Endothelial cell of hepatic sinusoid (primary cell): ENCODE data around the gene ACSL6.

Source experiments
- in situ Hi-C: cut with HindIII; loops from 2 replicates; pipeline ENCODE4 v1.10.0; 2017; ENCODE audit warnings: low sequenced_read_pairs

The ACSL6 gene

GRCh38 chr5:131986161-131986912 is 25.1 kb downstream of the ACSL6 start:
- in situ Hi-C loops = no loop called here

- in situ Hi-C loops = no loop called here
These were observed 26.3 kb downstream of the ACSL6 start for GRCh38 chr5:131984956-131985665.

GRCh38 chr5:131983244-131983771 is 28.1 kb downstream of the ACSL6 start:
- in situ Hi-C loops = no loop called here

GRCh38 chr5:131981516-131981915 is 29.9 kb downstream of the ACSL6 start:
- in situ Hi-C loops = no loop called here

GRCh38 chr5:131980696-131981095 is 30.8 kb downstream of the ACSL6 start:
- in situ Hi-C loops = no loop called here

- in situ Hi-C loops = no loop called here
These were observed 31.6 kb downstream of the ACSL6 start for GRCh38 chr5:131979816-131980215.

GRCh38 chr5:131977212-131977604 is 34.2 kb downstream of the ACSL6 start:
- in situ Hi-C loops = no loop called here

- in situ Hi-C loops = no loop called here
These were observed 34.8 kb downstream of the ACSL6 start for GRCh38 chr5:131976414-131977211.

GRCh38 chr5:131974956-131975726 is 36.3 kb downstream of the ACSL6 start:
- in situ Hi-C loops = no loop called here

- in situ Hi-C loops = no loop called here
These were observed 36.9 kb downstream of the ACSL6 start for GRCh38 chr5:131974622-131974955.

GRCh38 chr5:131974016-131974415 is 37.4 kb downstream of the ACSL6 start:
- in situ Hi-C loops = no loop called here

- in situ Hi-C loops = no loop called here
These were observed 38.3 kb downstream of the ACSL6 start for GRCh38 chr5:131973089-131973712.

GRCh38 chr5:131968396-131968954 is 43.0 kb downstream of the ACSL6 start:
- in situ Hi-C loops = no loop called here

GRCh38 chr5:131966551-131966950 is 44.9 kb downstream of the ACSL6 start:
- in situ Hi-C loops = no loop called here

- in situ Hi-C loops = no loop called here
These were observed 45.5 kb downstream of the ACSL6 start for GRCh38 chr5:131965826-131966415.

- in situ Hi-C loops = no loop called here
These were observed 51.6 kb downstream of the ACSL6 start for GRCh38 chr5:131959906-131960305.

- in situ Hi-C loops = no loop called here
These were observed 52.3 kb downstream of the ACSL6 start for GRCh38 chr5:131959136-131959535.

- in situ Hi-C loops = no loop called here
These were observed 53.6 kb downstream of the ACSL6 start for GRCh38 chr5:131957721-131958441.

- in situ Hi-C loops = no loop called here
These were observed 57.5 kb downstream of the ACSL6 start for GRCh38 chr5:131953969-131954368.
